ENCODE results near the gene ACTG2.

GRCh38 chr2:73885406-73885805, 7.4 kb upstream of the ACTG2 start:
- TF ChIP-seq EZH2phosphoT487 (IDR thresholded peaks at IDR 0.05; ENCODE audit: borderline replicate concordance) (no peak), CTCF (conservative IDR thresholded peaks at IDR 0.05; ENCODE audit: low read length) (no peak)

Data from Loucy (cell line).